GM12874 (cell line): Measurements from ENCODE around the gene IL17RB.

Experiments used
- TF ChIP-seq, protein P1 (sequence below): IDR thresholded peaks from 2 replicates; pipeline ENCODE4 v1.5.1; 2011; ENCODE audit warnings: low read depth, mild to moderate bottlenecking, control low read depth, low read length, moderate library complexity; ENCODE audit not compliant: insufficient read depth

Gene IL17RB

GRCh38 chr3:53808496-53808895 is 37.9 kb upstream of the IL17RB start:
- TF ChIP-seq, protein P1, sequence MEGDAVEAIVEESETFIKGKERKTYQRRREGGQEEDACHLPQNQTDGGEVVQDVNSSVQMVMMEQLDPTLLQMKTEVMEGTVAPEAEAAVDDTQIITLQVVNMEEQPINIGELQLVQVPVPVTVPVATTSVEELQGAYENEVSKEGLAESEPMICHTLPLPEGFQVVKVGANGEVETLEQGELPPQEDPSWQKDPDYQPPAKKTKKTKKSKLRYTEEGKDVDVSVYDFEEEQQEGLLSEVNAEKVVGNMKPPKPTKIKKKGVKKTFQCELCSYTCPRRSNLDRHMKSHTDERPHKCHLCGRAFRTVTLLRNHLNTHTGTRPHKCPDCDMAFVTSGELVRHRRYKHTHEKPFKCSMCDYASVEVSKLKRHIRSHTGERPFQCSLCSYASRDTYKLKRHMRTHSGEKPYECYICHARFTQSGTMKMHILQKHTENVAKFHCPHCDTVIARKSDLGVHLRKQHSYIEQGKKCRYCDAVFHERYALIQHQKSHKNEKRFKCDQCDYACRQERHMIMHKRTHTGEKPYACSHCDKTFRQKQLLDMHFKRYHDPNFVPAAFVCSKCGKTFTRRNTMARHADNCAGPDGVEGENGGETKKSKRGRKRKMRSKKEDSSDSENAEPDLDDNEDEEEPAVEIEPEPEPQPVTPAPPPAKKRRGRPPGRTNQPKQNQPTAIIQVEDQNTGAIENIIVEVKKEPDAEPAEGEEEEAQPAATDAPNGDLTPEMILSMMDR, result no peak

DNA sequence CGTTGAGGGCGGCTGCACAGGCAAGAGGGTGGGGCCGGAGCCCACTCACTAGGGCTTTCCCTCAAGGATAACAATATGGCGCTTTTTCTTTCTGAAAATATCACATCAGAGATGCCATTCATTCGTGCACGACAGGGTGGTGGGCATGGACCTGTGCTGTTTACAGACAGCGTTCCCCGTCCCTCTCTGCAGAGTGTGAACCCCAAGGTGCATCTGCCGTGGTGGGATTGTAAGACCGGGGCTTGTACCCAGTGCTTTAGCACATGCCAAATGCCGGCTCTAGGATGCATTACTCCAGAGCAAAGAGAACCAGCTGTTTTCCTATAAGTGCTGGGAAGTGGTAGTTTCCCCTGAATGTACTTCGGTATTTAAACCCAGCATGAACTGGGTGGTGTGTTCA is 37.1 kb upstream of the IL17RB start:
- TF ChIP-seq, protein P1, result no peak

DNA sequence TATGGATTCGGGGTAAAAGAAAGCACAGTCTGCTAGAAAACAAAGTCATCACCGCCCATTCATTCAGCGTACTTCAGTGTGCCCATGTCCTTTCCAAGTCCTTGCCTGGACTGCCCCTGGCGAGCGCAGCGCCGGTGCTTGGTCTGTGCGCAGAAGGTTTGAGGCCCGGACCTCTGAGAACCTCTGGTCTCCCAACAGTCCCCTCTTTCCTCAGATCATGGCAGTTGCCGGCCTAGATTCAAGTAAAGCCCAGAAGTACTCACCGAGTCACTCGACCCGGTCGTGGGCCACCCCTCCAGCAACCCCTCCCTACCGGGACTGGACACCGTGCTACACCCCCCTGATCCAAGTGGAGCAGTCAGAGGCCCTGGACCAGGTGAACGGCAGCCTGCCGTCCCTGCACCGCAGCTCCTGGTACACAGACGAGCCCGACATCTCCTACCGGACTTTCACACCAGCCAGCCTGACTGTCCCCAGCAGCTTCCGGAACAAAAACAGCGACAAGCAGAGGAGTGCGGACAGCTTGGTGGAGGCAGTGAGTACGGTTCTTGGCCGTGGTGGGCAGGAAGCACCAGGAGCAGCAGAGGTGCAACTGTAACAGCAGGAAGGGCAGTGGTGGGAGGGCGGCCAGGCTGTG is 36.5 kb upstream of the IL17RB start:
- TF ChIP-seq, protein P1, result no peak

DNA sequence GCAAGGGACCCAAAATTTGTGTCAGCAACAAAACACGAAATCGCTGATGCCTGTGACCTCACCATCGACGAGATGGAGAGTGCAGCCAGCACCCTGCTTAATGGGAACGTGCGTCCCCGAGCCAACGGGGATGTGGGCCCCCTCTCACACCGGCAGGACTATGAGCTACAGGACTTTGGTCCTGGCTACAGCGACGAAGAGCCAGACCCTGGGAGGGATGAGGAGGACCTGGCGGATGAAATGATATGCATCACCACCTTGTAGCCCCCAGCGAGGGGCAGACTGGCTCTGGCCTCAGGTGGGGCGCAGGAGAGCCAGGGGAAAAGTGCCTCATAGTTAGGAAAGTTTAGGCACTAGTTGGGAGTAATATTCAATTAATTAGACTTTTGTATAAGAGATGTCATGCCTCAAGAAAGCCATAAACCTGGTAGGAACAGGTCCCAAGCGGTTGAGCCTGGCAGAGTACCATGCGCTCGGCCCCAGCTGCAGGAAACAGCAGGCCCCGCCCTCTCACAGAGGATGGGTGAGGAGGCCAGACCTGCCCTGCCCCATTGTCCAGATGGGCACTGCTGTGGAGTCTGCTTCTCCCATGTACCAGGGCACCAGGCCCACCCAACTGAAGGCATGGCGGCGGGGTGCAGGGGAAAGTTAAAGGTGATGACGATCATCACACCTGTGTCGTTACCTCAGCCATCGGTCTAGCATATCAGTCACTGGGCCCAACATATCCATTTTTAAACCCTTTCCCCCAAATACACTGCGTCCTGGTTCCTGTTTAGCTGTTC is 35.0 kb upstream of the IL17RB start:
- TF ChIP-seq, protein P1, result no peak

DNA sequence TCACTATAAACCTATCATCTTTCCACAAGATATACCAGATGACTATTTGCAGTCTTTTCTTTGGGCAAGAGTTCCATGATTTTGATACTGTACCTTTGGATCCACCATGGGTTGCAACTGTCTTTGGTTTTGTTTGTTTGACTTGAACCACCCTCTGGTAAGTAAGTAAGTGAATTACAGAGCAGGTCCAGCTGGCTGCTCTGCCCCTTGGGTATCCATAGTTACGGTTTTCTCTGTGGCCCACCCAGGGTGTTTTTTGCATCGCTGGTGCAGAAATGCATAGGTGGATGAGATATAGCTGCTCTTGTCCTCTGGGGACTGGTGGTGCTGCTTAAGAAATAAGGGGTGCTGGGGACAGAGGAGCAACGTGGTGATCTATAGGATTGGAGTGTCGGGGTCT is 33.9 kb upstream of the IL17RB start:
- TF ChIP-seq, protein P1, result no peak

- TF ChIP-seq, protein P1, result no peak
These were observed 33.1 kb upstream of the IL17RB start for GRCh38 chr3:53813229-53813628.

DNA sequence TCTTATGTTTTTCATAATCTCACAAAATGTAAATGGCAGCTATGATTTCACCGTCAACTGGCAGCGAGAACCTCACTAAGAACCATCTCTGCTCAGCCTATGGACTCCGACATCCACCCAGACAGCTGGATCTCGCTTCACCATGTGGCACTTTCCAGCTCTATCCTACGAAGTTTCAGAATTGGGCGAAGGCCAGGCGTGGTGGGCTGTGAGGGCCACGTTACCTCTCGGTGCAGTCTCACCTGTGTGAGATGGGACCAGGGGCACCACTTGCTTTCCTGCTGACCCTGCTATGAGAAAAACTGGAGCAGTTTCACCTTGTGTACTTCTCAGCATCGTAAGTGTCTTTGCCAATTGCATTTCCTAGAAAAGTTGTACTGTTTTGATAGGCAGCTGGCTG is 32.5 kb upstream of the IL17RB start:
- TF ChIP-seq, protein P1, result no peak
